ENCODE data around the gene FAM131A. TPM values are rescaled to one million over a fixed set of nuclear protein-coding genes. Genes with fewer than 3 reads are reported as not detected.

The FAM131A gene
- total RNA-seq, 4 donors from 2014 or later: 14.7 to 27.1 (median 18.8) TPM

- ATAC-seq (peak; percentile 86 to 87), DNase-seq (peak; percentile 94 to 96)
- TF ChIP-seq CTCF (IDR thresholded peaks at IDR 0.05 in 4 of 5, conservative IDR thresholded peaks at IDR 0.05 in 1 of 5): peak in 4 of 5 experiments; percentile 21 to 72 (median 55)
- peak; percentile 82 to 88 for TF ChIP-seq POLR2A (IDR thresholded peaks at IDR 0.05)
- no peaks in the 10 kb centered on the region for H3K27me3 ChIP-seq
- peak overlapping the region; percentile 58 to 94 (median 76) for H3K4me3 ChIP-seq
- peaks cover 17 to 23% of the 10 kb centered on the region in 2 donors for H3K4me1 ChIP-seq
- in situ Hi-C loops (cut with MboI; ENCODE audit: low sequenced_read_pairs in 4 of 4) (loop anchor here in 3 of 4 donors (25.0 kb wide), 3 partner anchors 399 to 449 kb away; partner anchors contain the start of gene VPS8 (in 1 of the 3)), intact Hi-C loops (cut with DNase I; ENCODE audit: low total_unique reads) (loop anchor here (1.0 to 10.0 kb wide), 7 partner anchors 26 to 412 kb away; partner anchors contain the start of genes ABCC5, ABCF3, ALG3 and EEF1AKMT4)
- H3K9me3 ChIP-seq: no peaks in the 10 kb centered on the region
- peaks cover 0 to 21% of the 10 kb centered on the region in 2 donors for H3K36me3 ChIP-seq
- H3K27ac ChIP-seq: peak overlapping the region; percentile 91 to 100 (median 95)
These were observed 25.5 kb downstream of the FAM131A start for GRCh38 chr3:184362668-184363546.

- Histone ChIP-seq H3K27ac (no peak overlapping the region), H3K27me3 (no peaks in the 10 kb centered on the region), H3K4me3 (no peak overlapping the region), H3K36me3 (peaks cover 0 to 35% of the 10 kb centered on the region in 2 donors), H3K9me3 (no peaks in the 10 kb centered on the region), H3K4me1 (peaks cover 19 to 22% of the 10 kb centered on the region in 2 donors)
- DNase-seq: no peak
- intact Hi-C loops (cut with DNase I; ENCODE audit: low total_unique reads) (loop anchor here (10.0 kb wide), 1 partner anchor 408 kb away; no protein-coding TSS in a partner anchor), in situ Hi-C loops (cut with MboI; ENCODE audit: low sequenced_read_pairs in 4 of 4) (loop anchor here in 3 of 4 donors (25.0 kb wide), 3 partner anchors 396 to 446 kb away; partner anchors contain the start of gene VPS8 (in 1 of the 3))
- ATAC-seq: no peak
- TF ChIP-seq POLR2A (IDR thresholded peaks at IDR 0.05) (no peak), CTCF (IDR thresholded peaks at IDR 0.05 in 4 of 5, conservative IDR thresholded peaks at IDR 0.05 in 1 of 5) (no peak)
These were observed 29.4 kb downstream of the FAM131A start for GRCh38 chr3:184366619-184367289.

GRCh38 chr3:184368116-184368515 is 30.7 kb downstream of the FAM131A start:
- DNase-seq (no peak), ATAC-seq (no peak)
- Histone ChIP-seq H3K36me3 (peaks cover 0 to 35% of the 10 kb centered on the region in 2 donors), H3K4me1 (peaks cover 19 to 22% of the 10 kb centered on the region in 2 donors), H3K27ac (no peak overlapping the region), H3K27me3 (no peaks in the 10 kb centered on the region), H3K9me3 (no peaks in the 10 kb centered on the region), H3K4me3 (no peak overlapping the region)
- intact Hi-C loops (cut with DNase I; ENCODE audit: low total_unique reads) (loop anchor here (10.0 kb wide), 1 partner anchor 407 kb away; no protein-coding TSS in a partner anchor), in situ Hi-C loops (cut with MboI; ENCODE audit: low sequenced_read_pairs in 4 of 4) (loop anchor here in 3 of 4 donors (25.0 kb wide), 3 partner anchors 394 to 444 kb away; partner anchors contain the start of gene VPS8 (in 1 of the 3))
- no peak for TF ChIP-seq POLR2A (IDR thresholded peaks at IDR 0.05)
- TF ChIP-seq CTCF (IDR thresholded peaks at IDR 0.05 in 4 of 5, conservative IDR thresholded peaks at IDR 0.05 in 1 of 5): no peak

GRCh38 chr3:184368586-184369183 is 31.3 kb downstream of the FAM131A start:
- Histone ChIP-seq H3K36me3 (peaks cover 0 to 35% of the 10 kb centered on the region in 2 donors), H3K9me3 (no peaks in the 10 kb centered on the region), H3K27ac (peak overlapping the region; percentile 4 to 38 (median 12)), H3K4me1 (peaks cover 19% of the 10 kb centered on the region in 2 donors), H3K4me3 (no peak overlapping the region), H3K27me3 (no peaks in the 10 kb centered on the region)
- in situ Hi-C loops (cut with MboI; ENCODE audit: low sequenced_read_pairs in 4 of 4) (loop anchor here in 3 of 4 donors (25.0 kb wide), 3 partner anchors 394 to 444 kb away; partner anchors contain the start of gene VPS8 (in 1 of the 3)), intact Hi-C loops (cut with DNase I; ENCODE audit: low total_unique reads) (loop anchor here (10.0 kb wide), 1 partner anchor 406 kb away; no protein-coding TSS in a partner anchor)
- ATAC-seq (peak in 1 of 2 donors; percentile 34), DNase-seq (no peak)
- TF ChIP-seq CTCF (IDR thresholded peaks at IDR 0.05 in 4 of 5, conservative IDR thresholded peaks at IDR 0.05 in 1 of 5) (no peak), POLR2A (IDR thresholded peaks at IDR 0.05) (no peak)

All from gastrocnemius medialis (tissue), 4 donors.